ENCODE measurements around the gene LENEP. TPM values are rescaled to one million over a fixed set of nuclear protein-coding genes. Genes with fewer than 3 reads are reported as not detected.

LENEP gene
- total RNA-seq, 1 donor from 2014 or later, result 1.9 TPM

- H3K27me3 Mint-ChIP-seq (ENCODE audit: low read depth), result no peaks in the 10 kb centered on the region
- peaks cover 15% of the 10 kb centered on the region for H3K4me1 Mint-ChIP-seq
- H3K36me3 Mint-ChIP-seq (ENCODE audit: low read depth), result no peaks in the 10 kb centered on the region
- no peak overlapping the region for H3K27ac Mint-ChIP-seq (ENCODE audit: unreplicated experiment)
- TF ChIP-seq, protein P1, sequence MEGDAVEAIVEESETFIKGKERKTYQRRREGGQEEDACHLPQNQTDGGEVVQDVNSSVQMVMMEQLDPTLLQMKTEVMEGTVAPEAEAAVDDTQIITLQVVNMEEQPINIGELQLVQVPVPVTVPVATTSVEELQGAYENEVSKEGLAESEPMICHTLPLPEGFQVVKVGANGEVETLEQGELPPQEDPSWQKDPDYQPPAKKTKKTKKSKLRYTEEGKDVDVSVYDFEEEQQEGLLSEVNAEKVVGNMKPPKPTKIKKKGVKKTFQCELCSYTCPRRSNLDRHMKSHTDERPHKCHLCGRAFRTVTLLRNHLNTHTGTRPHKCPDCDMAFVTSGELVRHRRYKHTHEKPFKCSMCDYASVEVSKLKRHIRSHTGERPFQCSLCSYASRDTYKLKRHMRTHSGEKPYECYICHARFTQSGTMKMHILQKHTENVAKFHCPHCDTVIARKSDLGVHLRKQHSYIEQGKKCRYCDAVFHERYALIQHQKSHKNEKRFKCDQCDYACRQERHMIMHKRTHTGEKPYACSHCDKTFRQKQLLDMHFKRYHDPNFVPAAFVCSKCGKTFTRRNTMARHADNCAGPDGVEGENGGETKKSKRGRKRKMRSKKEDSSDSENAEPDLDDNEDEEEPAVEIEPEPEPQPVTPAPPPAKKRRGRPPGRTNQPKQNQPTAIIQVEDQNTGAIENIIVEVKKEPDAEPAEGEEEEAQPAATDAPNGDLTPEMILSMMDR (conservative IDR thresholded peaks at IDR 0.05), result no peak
- no peaks in the 10 kb centered on the region for H3K9me3 Mint-ChIP-seq
- H3K4me3 Mint-ChIP-seq, result no peak overlapping the region
- DNase-seq (ENCODE audit: low read depth, low spot score), result no peak
Observed at GRCh38 chr1:155043301-155043702, 49.9 kb downstream of the LENEP start.

DNA sequence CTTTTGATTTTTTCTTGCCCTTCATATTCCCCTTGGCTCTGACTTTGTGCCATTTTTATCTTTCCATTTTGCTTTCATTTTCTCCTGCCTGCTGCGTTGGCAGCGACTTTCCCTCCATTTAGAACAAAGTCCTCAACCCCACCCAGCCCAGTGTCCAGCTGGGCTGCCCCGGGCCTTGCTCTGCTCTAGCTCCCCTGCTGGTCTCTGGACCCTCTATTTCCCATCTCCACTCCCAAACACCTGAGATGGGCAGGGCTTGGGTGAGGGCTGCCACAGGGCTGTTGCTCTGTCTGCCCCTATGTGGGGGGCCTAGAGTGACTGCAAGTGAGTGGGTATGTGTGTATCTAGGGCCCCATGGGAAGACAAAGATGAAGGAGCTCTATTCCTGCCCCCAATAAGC is 50.4 kb downstream of the LENEP start:
- no peaks in the 10 kb centered on the region for H3K36me3 Mint-ChIP-seq (ENCODE audit: low read depth)
- H3K27me3 Mint-ChIP-seq (ENCODE audit: low read depth), result no peaks in the 10 kb centered on the region
- H3K27ac Mint-ChIP-seq (ENCODE audit: unreplicated experiment), result no peak overlapping the region
- TF ChIP-seq, protein P1 (conservative IDR thresholded peaks at IDR 0.05), result no peak
- no peak for DNase-seq (ENCODE audit: low read depth, low spot score)
- H3K9me3 Mint-ChIP-seq, result no peaks in the 10 kb centered on the region
- no peak overlapping the region for H3K4me3 Mint-ChIP-seq
- peaks cover 19% of the 10 kb centered on the region for H3K4me1 Mint-ChIP-seq

Small RNA genes within 50 kb of the gene (microRNA-seq; reads per million reads assigned to microRNA genes)
- gene MIR4258, result not detected

Other genes starting within 250 kb of the LENEP start
- 0.84 and 1.1 TPM in 2 replicates for gene KCNN3, start 123.3 kb upstream of the LENEP start, total RNA-seq
- gene PMVK, start 56.9 kb upstream of the LENEP start, total RNA-seq, result 33.8 and 37.0 TPM in 2 replicates
- 17.1 and 18.5 TPM in 2 replicates for gene PBXIP1, start 37.5 kb upstream of the LENEP start, total RNA-seq
- gene PYGO2, start 31.8 kb upstream of the LENEP start, total RNA-seq, result 63.3 and 65.1 TPM in 2 replicates
- gene SHC1, start 22.8 kb upstream of the LENEP start, total RNA-seq, result 90.3 and 92.9 TPM in 2 replicates
- gene CKS1B, start 18.9 kb upstream of the LENEP start, total RNA-seq, result 211 and 217 TPM in 2 replicates
- gene FLAD1, start 10.2 kb upstream of the LENEP start, total RNA-seq, result 76.3 and 81.9 TPM in 2 replicates
- 5.9 and 6.9 TPM in 2 replicates for gene ZBTB7B, start 9.2 kb downstream of the LENEP start, total RNA-seq
- 1.3 and 3.4 TPM in 2 replicates for gene DCST2, start 40.2 kb downstream of the LENEP start, total RNA-seq
- gene DCST1, start 40.2 kb downstream of the LENEP start, total RNA-seq, result not detected in 2 replicates
- 82.2 and 85.1 TPM in 2 replicates for gene ADAM15, start 57.7 kb downstream of the LENEP start, total RNA-seq
- 26.4 and 28.5 TPM in 2 replicates for gene EFNA4, start 70.2 kb downstream of the LENEP start, total RNA-seq
- 5.6 and 6.6 TPM in 2 replicates for gene EFNA3, start 85.3 kb downstream of the LENEP start, total RNA-seq
- 0.50 and 0.77 TPM in 2 replicates for gene EFNA1, start 134.3 kb downstream of the LENEP start, total RNA-seq
- 23.2 and 25.1 TPM in 2 replicates for gene SLC50A1, start 142.3 kb downstream of the LENEP start, total RNA-seq
- gene DPM3, start 146.9 kb downstream of the LENEP start, total RNA-seq, result 77.7 and 80.0 TPM in 2 replicates
- gene KRTCAP2, start 179.7 kb downstream of the LENEP start, total RNA-seq, result 125 and 152 TPM in 2 replicates
- 9.8 and 10.0 TPM in 2 replicates for gene TRIM46, start 180.3 kb downstream of the LENEP start, total RNA-seq
- gene THBS3, start 214.3 kb downstream of the LENEP start, total RNA-seq, result 21.4 TPM in 2 replicates
- gene MTX1, start 215.1 kb downstream of the LENEP start, total RNA-seq, result 36.0 and 38.3 TPM in 2 replicates